SKM-1 treated with dmso at 0.1 percent for 144 hours (cell line): Measurements from ENCODE around the gene METTL25.
"Not testable (repeated sequence)": the region's sequence is repeated elsewhere in the genome, so short reads cannot be mapped to it uniquely, and the experiment has no call there.

Source experiments
- DNase-seq: peaks from one replicate; lab custom pipeline; 2025; ENCODE audit not compliant: unreplicated experiment; lab: John Stamatoyannopoulos, UW

METTL25 gene

GRCh38 chr12:82358200-82359114 lies at the start of gene METTL25, which contains the start of gene CCDC59:
TSS of gene METTL25 (plus strand) at chr12:82358529. CDS start at chr12:82358566, 37 bp downstream.
TSS of gene CCDC59 (minus strand) at chr12:82358387. CDS start at chr12:82358376, 11 bp downstream.
- peak; percentile 74 for DNase-seq

GRCh38 chr12:82314406-82314892 lies 43.9 kb upstream of the METTL25 start:
- DNase-seq, result no peak

- DNase-seq, result no peak
Observed at GRCh38 chr12:82319276-82319675, 39.1 kb upstream of the METTL25 start.

GRCh38 chr12:82325540-82326336 lies 32.6 kb upstream of the METTL25 start:
- no peak for DNase-seq

- peak; percentile 0 for DNase-seq
Observed at GRCh38 chr12:82326905-82327503, 31.3 kb upstream of the METTL25 start.

GRCh38 chr12:82327861-82328260 lies 30.5 kb upstream of the METTL25 start:
- no peak for DNase-seq

- DNase-seq, result no peak
Observed at GRCh38 chr12:82329508-82329907, 28.8 kb upstream of the METTL25 start.

- DNase-seq, result no peak
Observed at GRCh38 chr12:82350161-82350560, 8.2 kb upstream of the METTL25 start.

- no peak for DNase-seq
Observed at GRCh38 chr12:82351390-82351789, 6.9 kb upstream of the METTL25 start.

- no peak for DNase-seq
Observed at GRCh38 chr12:82357340-82357739, 989 bp upstream of the METTL25 start.

- no peak for DNase-seq
Observed at GRCh38 chr12:82357845-82358199, 507 bp upstream of the METTL25 start.

- DNase-seq, result no peak
Observed at GRCh38 chr12:82359115-82359478, 768 bp downstream of the METTL25 start.

GRCh38 chr12:82360834-82361233 lies 2.5 kb downstream of the METTL25 start:
- not testable (repeated sequence) for DNase-seq

- DNase-seq, result no peak
Observed at GRCh38 chr12:82361461-82361915, 3.2 kb downstream of the METTL25 start.

- no peak for DNase-seq
Observed at GRCh38 chr12:82363990-82364389, 5.7 kb downstream of the METTL25 start.

GRCh38 chr12:82366197-82366596 lies 7.9 kb downstream of the METTL25 start:
- DNase-seq, result no peak

GRCh38 chr12:82375201-82375600 lies 16.9 kb downstream of the METTL25 start:
- no peak for DNase-seq

GRCh38 chr12:82378997-82379396 lies 20.7 kb downstream of the METTL25 start:
- no peak for DNase-seq

GRCh38 chr12:82383930-82384552 lies 25.7 kb downstream of the METTL25 start:
- no peak for DNase-seq

- no peak for DNase-seq
Observed at GRCh38 chr12:82398879-82399278, 40.5 kb downstream of the METTL25 start.

GRCh38 chr12:82400819-82401218 lies 42.5 kb downstream of the METTL25 start:
- no peak for DNase-seq
